Activated gamma-delta T cell (primary cell): Measurements from ENCODE around the gene ITPR1.

Experiments
- DNase-seq: peaks from one replicate; lab custom pipeline; 2025; lab: John Stamatoyannopoulos, UW

Gene ITPR1

GRCh38 chr3:4744405-4745234 lies 251.5 kb downstream of the ITPR1 start:
- DNase-seq: no peak

DNA sequence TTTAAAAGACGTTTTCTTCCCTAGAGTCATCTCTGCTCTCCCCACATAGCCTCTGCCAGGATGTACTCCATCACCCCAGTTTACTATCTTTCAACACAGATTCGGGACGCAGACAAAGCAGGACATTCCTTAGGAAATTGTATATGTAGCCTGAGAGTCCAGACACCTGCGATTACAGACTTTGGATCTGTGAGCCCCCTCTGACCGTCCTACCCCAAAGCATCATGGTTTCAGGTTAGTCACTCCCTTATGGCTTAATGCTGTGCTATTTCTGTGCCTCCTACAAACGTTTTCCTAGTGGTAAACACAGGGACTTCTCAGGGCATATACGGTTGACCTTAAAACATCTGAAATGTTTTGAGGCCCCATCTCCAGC lies 252.1 kb downstream of the ITPR1 start:
- no peak for DNase-seq

DNA sequence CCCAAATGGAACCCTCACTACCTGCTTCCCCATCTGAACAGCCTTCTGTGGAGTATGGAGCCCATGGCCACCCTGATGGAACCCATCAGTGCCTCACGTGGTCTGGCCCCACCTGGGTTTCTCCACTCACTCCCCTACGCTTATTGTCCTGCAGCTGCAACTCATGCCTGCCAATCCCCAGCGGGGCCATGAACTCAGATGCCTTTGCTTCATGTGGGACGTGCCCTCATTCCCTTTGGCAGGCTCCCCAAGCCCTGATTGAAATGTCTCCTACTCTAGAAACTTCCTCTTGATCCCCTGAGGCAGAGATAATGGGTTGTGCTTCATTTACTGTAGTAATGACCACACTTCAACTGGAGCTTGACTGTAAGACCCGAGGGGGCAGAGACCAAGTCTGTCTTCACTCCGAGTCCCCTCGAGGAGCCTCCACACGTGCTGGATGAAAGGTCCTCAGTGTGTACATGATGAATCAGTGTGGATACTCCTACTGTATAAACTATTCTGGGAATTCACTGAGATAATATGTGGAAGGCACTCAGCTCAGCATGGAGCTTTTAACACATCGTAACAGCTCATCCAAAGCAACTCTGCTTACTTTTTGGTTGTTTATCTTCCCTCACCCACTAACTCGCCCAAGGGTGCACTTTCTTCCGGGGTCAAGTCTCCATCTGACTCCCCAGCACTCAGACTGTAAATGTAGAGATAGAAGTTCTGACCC lies 253.3 kb downstream of the ITPR1 start:
- no peak for DNase-seq

DNA sequence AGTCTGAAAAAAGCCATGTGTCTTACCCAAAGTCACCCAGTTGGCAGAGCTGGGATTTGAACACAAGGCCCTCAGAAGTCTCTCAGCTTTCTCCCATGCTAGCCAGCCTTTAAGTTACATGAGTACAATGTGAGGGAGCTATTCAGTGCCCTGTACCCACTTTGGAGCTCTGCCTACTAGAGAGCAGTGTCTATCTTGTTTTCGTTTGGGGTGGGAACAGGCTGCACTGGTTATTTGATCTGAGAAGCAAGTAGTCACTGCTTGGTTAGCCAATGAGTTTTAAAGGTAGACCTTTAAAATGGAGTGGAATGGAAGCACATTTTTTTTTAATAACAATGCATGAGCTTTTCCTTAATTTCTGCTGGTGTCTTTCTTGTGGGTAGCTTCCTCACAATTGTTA lies 255.0 kb downstream of the ITPR1 start:
- no peak for DNase-seq

- no peak for DNase-seq
These were observed 255.7 kb downstream of the ITPR1 start for GRCh38 chr3:4748701-4749378.

GRCh38 chr3:4749567-4750002 lies 256.4 kb downstream of the ITPR1 start:
- DNase-seq: no peak

- no peak for DNase-seq
These were observed 257.3 kb downstream of the ITPR1 start for GRCh38 chr3:4750306-4750968.

DNA sequence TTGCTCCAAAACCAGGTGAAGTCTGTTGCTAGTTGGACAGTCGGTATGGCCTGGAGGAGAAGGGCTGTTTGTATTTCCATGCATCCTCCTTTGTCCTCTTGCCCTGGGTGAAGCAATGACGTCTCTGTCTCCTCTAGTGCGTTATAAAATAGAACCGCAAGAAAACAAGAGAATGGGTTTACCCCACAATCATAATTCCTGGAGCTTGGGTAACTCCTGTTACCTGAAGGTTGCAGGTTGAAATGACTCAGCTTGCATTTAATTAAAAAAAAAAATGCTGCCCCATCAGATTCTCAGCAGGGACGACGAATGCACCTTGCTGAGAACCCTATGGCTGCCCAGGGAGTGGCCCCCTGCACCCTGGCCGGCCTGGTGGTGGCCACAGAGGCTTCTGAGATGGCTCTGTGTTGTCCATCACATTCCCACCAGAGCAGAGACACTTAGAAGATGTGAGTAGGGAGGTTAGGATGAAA lies 257.9 kb downstream of the ITPR1 start:
- no peak for DNase-seq

GRCh38 chr3:4751502-4752101 lies 258.5 kb downstream of the ITPR1 start:
- DNase-seq: no peak

GRCh38 chr3:4752201-4753072 lies 259.3 kb downstream of the ITPR1 start:
- no peak for DNase-seq

DNA sequence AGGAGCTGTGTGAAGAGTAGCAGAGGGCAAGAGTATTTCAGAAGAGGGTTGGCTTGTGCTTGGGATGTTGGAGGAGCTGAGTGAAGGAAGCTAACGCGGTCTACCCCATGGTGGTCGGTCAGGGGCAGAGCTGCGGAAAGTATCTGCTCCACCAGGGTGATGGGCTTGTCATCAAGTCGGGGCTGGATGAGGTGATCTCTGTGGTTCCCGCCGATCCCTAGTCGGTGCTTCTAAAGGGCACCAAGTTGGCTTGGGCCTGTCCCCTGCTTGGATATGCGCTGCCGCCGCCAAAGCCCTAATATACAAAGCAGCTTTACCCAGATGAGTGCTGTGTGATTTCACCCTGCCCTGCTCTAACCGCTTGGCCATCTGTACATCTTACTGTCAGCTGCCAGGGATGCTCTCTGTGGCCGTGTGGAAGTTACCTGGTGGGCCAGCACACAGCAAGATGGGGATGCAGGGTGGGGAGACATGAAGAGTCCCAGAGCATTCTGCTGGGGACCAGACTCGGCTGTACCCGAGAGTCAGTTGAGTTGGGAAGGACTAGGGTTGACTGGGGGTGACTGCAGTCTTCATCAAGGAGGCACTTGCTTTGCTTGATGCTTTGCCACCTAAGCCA lies 260.0 kb downstream of the ITPR1 start:
- DNase-seq: no peak

DNA sequence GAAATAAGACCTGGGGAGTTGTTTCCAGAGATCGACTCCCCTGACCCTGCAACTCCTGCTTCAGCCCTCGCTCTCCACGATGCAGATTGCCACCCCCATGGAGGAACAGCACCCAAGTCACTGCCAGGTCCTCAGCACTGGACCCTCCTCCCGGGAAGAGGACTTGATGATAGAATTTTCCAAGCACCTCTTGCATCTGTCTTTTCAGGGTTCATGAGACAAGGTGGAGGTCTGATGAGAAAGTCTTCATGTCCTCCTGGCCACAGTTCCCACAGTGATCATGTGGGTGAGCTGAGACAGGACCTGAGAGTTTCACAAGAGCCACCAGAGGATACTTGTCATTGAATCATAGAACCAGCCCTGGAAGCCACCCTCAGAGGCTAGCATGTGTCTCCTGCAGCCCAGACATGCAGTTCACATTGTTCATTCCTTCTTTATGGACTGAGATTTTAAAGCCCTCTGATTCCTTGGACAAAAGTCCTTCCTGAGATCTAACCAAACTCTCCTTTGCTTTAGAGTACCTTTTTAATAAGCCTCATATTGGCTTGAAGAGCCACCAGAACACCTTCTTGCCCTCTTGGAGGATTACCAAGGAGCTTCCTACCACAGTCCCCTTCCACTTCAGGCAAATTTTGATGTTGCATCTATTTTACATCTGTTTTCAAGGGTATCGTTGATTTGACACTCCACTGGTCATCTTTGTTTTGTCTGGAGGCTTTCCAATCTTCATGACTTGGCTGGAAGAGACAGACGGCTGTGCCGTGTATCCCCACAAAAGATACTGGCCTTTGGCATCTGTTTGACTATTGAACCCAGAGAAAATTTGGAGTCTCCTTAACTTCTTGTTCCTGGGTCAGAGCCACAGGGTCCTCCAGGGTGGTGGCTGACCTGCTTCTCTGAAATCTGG lies 261.3 kb downstream of the ITPR1 start:
- no peak for DNase-seq

DNA sequence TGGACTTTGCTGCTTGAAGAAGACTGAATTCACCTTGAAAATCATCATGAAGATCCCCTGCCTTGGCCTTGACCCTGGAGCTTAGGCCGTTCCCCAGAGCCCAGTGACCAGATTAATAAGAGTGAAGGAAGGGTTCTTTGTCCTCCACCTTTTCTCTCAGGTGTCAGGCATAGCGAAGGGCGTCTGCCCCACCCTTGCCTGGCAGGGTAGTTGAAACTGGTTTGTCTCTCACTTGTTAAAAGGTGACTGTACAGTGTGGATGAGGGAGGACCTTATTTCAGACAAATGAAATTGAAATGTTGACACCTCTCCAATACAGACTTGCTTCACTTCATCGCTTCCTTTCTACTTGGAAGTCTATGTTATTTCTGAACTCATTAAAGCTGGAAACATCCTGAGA lies 262.4 kb downstream of the ITPR1 start:
- no peak for DNase-seq

GRCh38 chr3:4756057-4756775 lies 263.1 kb downstream of the ITPR1 start:
- DNase-seq: no peak

- no peak for DNase-seq
These were observed 263.9 kb downstream of the ITPR1 start for GRCh38 chr3:4756855-4757574.

DNA sequence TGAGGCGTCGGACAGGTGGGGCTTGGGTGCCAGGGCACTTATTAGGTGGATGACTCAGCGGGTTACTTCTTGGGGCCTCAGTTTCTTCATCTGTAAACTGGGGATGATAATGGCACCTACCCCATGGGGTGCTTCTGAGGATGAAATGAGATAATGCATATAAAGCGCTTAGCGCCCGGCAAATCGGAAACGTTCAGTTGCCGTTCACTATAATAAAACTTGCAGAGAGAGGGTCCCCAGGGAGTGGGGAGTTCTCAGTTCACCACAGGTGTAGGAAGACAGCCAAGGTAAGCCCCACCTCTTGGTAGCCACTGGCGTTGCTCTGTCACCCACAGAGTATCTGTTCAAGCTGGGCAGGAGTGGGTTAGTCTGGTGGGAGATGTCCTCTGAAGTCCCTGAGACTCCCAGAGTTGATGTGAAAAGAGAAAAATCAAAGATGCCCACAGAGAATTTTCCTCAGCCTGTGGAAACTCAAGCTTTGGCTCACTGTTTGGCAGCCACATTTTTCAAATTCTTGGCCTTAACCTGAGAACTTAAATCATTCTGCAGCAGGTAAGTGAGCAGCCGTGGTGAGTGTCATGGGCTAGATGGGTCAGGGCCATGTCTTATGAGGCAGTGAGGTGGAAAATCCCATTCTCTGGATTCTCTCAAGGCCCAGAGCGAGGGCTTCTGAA lies 264.6 kb downstream of the ITPR1 start:
- DNase-seq: no peak

DNA sequence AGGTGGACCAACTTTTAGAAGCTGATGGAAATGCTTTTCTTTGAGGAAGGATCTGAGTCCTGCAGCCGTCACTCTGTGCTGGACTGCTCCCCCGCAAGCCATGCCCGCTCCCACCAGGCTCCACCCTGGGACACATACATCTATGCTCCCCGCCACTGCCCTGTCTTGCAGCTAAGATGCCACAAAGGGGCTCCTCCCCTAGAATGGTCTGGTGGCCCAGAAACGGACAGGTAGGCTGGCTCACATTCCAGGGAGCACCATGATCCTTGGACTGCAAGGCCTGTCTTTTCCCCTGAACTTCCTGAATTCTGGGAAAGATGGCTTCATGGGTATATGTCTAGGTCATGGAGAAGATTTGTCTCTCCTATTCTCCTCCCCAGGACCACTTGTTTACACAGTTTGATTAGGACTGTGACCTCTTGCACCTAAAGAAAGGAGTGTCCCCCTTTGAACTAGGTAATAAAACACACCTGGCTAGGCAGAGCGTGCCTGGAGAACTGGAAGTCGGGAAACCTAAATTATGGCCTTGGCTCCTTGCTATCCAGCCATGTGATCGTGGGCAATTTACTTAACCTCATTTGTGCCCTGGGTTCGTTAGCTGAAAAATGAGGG lies 265.2 kb downstream of the ITPR1 start:
- DNase-seq: no peak
